HG03342 (cell line): ENCODE measurements around the gene SLC34A1.
"Not testable (repeated sequence)": the region's sequence is repeated elsewhere in the genome, so short reads cannot be mapped to it uniquely, and the experiment has no call there.

Experiments used
- ATAC-seq: cut with Tn5 transposase; IDR thresholded peaks from one replicate; pipeline ENCODE4 v1.9.1; 2021; ENCODE audit warnings: mild to moderate bottlenecking, moderate library complexity; ENCODE audit not compliant: unreplicated experiment

The SLC34A1 gene

DNA sequence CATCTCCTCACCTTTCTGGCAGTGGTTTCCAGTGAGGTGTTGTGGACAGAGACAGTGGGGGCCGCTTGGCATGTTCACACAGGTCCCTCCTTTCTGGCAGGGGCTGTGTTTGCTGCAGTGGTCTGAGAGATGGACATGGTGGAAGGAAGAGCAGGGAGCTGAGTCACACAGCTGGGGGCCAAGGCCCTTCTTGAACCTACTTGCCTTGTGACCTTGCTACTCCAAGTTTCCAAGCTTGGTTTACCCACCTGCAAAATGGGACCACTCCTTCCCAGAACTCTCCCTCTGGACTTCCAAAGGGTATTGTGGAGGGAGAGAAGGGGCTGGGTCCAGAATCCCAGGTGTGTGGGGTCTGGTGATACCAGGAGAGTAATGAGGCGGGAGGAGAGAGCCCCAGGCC, 21.1 kb downstream of the SLC34A1 start:
- no peak for ATAC-seq

DNA sequence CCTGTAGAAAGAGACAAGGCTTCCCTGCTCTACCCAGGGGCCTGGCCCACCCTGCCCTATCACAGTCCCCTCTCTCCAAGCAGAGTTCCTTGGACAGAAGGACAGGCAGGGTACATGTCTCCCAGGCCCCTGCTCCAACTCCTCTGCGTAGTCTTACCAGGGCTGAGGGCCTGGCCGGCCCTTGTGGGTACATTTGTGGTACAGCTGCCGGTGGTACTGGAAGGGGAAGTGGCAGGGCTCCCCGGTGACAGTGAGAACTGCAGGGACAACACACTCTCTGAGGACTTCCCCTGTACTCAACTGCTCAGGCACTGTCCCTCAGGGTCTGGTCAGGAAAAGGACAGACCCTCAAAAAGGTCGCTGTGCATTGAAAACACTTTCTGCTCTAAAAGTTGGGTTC, 21.6 kb downstream of the SLC34A1 start:
- ATAC-seq = no peak

DNA sequence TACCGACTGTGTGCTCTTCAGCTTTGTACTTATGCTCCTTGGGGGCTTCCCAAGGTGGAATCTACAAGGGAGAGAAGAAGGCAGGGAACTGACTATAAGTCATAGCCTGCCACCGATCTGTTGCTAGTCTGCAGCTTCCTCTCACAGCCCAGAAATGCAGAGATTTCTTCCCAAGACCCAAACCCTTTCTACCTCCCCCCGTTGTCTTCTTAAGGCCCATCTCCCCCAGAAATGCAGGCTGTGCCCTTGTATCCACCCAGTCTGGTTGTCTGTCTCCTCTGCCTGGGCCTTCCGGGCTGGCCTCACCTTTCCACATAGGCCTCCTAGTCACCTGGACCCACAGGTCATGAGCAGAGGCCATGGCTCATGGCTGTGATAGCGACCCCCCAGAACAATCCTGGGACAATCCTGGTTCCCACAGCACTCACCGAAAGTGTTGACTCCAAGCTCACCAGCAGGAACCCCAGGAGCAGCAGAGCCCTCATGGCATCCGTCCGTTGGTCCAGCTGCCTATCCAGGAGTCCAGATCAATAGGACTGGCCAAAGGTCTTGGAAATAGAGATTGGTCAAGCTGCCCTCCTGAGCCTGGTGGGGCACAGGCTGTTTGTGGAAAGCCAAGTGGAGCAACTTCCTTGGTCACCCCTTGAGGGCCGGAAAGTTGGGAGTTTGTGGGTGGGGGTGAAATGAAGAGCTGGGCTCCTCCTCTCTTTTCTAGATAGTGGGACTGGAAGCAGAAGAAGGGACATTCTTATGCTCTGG, 25.0 kb downstream of the SLC34A1 start, which contains the start of gene F12:
TSS of gene F12 (minus strand) at position 522 of the 759 bp plus-strand sequence. CDS start at position 485, 37 bp downstream.
- ATAC-seq = no peak

DNA sequence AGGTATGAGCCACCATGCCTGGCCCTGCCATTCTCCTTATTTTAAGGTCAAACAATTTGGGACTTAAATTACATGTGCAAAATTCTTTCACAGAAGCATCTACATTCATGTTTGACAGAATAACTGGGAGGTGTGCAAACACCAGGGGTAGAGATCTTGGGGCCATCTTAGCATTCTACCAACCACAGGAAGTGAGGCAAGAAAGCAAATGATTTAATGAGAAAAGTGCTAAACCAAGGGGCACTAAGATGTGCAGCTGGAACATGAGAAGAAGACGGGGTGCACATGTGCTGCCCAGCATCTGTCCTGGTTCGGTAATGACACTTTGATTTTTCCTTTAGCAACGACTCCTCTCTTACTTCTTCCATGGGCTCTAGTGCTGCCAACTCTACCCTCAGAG, 26.3 kb downstream of the SLC34A1 start:
- ATAC-seq = no peak

DNA sequence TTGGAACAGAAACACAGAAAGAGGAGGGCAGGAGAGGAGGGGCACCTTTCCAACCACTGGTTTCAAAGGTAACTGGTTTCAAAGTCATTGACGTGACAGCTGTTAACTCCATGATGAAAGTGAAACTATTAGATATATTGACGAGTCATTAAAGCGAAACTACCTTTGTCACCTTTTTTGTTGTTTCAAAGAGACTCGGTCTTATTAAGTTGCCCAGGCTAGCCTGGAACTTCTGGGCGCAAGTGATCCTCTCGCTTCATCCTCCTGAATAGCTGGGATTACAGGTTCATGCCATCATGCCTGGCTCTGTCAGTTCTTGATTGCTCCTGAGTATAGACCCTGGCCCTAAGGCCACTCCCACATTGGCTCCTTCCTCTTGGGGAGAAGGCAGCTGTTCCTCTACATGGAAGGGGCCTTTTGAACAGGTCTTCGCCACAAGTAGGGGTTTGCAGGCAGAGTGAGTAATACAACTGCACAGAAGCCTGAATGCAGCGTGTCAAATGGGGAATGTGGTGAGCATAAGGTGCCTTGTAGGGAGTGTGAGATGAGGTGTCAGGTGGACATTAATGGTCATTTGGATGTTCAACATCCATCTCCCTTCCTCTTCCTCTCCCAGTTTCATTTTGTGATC, 28.5 kb downstream of the SLC34A1 start:
- peak; percentile 79 for ATAC-seq

DNA sequence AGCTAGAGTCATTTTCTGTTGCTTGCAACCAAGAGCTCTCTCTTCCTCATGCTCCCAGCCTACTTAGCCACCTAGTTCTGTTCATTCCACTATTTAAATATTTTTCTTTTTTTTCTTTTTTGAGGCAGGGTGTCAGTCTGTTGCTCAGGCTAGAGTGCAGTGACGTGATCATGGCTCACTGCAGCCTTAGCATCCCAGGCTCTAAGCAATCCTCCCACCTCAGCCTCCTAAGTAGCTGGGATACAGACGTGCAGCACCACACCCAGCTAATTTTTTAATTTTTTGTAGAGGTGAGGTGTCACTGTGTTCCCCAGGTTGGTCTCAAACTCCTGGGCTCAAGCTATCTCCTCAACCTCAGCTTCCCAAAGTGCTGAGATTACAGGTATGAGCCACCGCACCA, 30.2 kb downstream of the SLC34A1 start:
- no peak for ATAC-seq

DNA sequence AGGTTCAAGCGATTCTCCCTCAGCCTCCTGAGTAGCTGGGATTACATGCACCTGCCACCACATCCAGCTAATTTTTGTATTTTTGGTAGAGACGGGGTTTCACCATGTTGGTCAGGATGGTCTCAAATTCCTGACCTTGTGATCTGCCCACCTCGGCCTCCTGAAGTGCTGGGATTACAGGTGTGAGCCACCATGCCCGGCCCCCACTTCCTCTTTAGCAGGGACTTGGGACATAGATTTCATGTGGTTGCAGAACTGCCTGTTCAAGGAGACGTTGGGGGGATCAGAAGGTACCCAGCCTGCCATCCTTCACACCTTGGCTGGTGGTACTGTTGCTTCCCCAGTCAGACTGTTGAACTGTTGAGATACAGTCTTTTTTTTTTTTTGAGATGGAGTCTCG, 32.8 kb downstream of the SLC34A1 start:
- not testable (repeated sequence) for ATAC-seq

DNA sequence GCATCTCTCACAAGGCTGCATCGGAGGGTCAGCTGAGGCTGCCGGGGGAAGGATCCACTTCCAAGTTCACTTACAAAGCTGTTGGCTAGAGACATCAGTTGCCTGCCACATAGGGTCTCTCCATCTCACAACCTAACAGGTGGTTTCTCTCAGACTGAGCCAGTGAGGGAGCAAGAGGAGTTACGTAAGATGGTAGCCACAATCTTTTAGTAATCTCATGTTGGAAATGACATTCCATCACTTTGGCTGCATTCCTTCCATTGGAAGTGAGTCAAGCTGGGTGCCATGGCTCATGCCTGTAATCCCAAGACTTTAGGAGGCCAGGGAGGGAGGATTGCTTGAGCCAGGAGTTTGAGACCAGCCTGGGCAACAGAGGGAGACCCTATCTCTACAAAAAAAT, 34.8 kb downstream of the SLC34A1 start:
- no peak for ATAC-seq

DNA sequence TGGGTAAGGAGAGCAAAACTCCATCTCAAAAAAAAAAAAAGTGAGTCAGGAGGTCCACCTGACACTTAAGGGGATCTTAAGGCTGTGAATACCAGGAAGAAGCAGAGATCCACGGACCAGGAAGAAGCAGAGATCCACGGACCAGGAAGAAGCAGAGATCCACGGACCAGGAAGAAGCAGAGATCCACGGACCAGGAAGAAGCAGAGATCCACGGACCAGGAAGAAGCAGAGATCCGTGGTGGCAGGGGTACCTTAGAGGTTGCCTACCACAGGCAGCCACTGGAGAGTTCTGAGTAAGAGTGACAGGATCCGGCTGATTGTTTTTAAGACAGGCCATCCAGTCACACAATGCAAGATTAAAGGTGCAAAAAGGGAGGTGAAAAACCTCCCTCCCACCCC, 36.2 kb downstream of the SLC34A1 start:
- not testable (repeated sequence) for ATAC-seq

DNA sequence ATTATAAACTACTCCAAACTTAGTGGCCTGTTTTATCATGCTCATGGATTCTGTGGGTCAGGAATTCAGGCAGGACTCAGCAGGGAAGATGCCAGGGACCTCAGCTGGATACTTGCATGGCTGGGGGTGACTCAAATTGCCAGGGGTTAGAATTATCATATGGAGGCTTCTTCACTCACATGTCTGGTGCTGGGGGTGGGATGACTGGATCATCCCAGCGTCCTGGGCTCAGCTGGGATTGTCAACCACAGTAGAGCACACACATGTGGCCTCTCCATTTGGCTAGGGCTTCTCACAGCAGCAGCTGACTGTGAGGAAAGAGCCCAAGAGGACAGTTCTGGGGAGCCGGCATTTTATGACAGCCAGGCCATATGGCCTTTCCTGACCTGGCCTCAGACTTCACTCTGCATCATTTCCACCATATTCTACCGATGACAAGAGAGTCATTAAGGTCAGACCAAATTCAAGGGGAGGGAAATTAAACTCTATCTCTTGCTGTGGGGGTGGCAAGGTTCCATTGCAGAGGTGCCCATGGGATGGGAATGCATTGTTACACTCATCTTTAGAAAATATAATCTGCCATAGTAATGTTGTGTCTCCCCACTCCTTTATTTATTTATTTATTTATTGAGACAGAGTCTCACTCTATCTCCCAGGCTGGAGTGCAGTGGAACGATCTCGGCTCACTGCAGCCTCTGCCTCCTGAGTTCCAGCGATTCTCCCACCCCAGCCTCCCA, 37.0 kb downstream of the SLC34A1 start:
- no peak for ATAC-seq

DNA sequence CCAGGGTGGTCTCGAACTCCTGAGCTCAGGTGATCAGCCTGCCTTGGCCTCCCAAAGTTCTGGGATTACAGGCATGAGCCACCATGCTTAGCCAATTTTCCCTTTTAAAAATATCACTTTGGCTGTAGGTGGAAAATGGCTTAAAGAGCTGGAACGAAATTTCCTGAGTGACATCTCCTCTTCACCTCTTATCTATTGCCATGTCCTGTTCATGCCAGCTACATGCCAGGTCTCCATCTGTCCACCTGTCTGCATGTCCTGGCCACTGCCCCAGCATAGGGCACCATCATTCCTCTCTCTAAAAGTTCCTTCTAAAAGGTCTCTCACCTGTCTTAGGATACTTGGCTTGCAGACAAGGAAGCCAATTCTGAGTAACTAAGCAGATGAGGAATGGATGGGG, 39.4 kb downstream of the SLC34A1 start:
- ATAC-seq = no peak

DNA sequence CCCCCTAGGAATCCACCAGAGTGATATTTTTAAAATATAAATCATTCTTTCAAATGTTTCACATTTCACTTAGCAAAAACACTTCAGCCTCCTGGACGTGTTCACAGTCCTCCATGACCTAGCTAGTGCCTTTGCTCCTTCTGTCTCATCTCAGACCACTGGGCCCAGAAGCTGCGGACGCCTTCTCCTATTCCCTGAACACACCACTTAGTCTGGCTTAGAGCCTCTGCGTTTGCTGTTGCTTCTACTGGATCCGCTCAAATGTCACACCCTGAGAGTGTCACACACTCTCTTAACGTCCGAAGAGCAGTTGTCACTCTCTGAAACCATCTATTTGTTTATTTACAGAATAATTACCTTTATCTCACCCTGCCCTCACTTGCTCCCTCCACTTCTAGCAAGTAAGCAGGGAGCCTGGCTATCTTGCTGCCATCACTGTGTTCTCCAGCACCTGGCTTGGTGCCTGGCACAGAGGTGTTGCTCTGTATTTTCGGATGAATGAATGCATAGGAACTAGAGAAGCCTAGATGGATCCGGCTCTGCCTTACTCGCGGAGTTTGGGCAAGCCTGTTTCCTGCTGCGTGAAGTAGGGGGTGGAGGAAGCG, 41.1 kb downstream of the SLC34A1 start:
- ATAC-seq = no peak

DNA sequence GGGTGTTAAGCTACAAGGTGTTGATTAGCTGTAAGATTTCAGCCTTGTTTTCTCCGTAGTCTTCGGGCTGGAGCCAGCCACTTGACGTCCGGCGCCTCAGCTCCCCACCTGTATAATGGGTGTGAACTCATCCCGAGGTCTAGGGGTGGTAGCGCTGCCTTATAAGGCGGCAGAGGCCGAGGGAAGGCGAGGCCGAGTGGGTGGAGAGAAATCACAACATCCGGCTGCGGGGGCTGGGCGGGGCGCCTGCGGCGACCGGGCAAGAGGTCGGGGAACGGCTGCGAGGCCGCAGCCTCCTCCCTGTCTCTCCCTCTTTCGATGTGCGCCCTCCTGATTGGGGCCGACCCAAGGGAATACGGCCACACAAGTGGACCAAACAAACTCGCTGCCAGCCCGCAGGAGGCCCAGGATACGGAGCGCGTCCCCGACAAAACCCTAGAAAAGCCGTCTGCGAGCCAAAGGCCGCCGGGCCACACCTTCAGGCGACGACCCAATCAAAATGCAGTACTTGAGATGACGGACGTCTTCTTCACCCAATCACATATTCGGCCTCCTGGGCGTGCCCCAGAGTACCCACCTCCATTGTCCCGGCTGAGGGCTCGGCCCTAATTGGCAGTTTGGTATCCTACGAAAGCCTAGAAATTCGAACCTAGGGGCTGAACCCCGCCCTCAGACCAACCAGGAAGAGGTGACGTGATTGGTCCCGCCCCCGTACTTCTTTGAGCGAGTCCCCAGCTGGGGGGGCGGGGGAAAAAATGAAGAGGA, 41.7 kb downstream of the SLC34A1 start:
- ATAC-seq = peak; percentile 84

DNA sequence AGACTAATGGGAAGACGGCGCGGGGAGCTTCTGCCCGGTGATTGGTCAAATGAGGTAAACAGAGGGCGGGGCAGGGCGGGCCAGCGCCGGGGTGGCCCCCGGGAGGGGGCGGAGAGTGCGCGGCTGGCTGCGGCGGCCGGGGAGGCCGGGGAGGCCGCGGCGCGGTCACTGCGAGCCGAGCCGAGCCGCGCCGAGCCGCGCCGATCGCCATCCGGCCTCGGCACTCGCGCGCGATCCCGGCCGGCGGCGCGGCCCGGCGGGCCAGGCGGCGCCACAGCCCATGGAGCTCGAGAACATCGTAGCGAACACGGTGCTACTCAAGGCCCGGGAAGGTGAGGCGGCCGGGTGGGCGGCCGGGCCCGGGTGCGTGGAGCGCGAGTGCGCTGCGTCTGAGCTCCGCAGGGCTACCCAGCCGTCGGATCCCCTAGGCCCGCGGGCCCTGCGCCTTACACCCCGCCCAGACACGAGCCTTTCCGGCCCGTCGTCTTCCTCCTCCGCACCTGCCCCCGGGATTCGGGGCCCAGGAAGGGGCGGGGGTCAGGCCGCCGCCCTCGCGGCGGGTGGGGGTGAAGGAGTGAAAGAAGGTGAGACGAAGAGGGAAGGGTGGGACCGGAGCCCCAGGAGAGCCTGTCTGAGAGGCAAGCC, 42.5 kb downstream of the SLC34A1 start, which contains the start of gene GRK6:
TSS of gene GRK6 (plus strand) at position 111 of the 645 bp plus-strand sequence. CDS start at position 281, 170 bp downstream.
- ATAC-seq = peak; percentile 11

DNA sequence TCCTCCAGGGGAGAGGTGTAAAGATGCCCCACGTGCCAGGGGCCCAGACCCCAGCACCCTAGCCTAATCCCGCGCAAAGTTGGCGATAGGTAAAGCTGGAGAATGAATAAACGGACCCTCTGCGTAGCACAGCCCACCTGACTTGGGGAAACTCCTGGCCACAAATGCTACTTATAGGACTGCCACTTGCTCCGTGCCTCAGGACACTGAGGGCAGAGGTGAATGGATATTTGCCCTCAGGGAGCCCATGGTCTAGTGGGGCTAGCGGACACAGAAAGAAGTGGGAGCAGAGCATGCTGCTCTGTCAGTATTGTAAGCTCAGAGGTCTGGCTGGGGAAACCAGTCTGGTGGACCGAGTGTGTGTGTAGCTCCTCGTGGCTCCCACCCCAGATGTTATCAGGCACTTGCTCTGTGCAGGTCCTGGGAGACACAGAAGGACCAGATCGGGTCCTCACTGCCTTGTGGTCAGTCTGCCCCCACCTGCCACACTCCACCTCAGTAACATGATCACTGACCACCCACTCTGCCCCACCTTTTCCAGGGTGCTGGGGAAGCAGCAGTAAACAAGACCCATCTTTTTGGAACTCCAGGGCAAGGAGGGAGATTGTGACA, 43.1 kb downstream of the SLC34A1 start:
- no peak for ATAC-seq

DNA sequence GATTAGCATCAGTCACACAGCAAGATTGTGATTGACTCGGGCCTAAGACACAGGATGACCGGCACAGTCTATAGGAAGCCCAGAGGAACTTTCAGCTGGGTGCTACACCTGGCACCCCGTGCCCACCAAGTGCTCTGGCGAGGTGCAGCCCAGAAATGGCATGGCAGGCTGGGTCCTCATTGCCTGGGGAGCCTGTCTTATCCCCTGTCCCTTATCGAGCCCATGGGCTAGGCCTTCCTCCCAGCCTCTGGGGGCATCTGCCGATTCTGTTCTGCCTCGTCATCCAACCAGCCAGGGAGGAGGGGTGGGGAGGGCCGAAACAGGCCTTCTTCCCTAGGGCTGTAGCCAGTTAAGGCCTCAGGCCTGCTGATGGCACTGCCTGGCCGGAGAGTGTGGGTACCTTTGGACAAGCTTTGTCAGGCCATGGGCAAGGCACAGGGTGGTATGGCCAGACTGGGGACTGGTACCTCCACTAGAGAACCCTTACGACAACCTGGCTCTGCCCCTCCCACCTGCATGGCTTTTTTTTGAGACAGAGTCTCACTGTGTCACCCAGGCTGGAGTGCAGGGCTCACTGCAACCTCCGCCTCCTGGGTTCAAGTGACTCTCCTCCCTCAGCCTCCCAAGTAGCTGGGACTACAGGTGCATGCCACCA, 43.8 kb downstream of the SLC34A1 start:
- ATAC-seq = no peak

DNA sequence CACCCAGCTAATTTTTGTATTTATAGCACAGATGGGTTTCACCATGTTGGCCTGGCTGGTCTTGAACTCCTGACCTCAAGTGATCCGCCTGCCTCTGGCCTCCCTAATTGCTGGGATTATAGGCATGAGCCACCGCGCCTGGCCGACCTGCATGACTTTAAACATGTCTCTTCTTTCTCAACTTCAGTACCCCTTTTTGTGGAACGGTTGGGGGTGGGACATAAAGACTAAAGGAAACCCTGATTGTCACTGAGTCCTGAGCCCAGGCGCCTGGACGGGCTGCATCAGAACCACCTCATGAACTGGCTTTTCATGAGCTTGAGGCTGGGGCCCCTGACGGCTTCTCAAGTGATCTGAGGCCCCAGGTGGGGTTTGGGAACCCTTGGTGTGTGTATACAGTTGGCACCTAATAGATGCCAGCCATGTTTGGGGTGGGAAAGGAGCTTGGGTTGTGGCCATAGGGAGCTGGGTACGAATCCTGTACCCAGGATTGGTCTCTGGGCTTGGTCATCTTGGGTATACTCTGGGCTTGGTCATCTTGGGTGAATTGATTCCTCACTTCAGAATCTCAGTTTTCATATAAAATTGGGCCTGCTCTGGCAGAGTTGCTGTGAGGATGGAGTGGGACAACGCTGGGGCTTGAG, 44.5 kb downstream of the SLC34A1 start:
- ATAC-seq = no peak

DNA sequence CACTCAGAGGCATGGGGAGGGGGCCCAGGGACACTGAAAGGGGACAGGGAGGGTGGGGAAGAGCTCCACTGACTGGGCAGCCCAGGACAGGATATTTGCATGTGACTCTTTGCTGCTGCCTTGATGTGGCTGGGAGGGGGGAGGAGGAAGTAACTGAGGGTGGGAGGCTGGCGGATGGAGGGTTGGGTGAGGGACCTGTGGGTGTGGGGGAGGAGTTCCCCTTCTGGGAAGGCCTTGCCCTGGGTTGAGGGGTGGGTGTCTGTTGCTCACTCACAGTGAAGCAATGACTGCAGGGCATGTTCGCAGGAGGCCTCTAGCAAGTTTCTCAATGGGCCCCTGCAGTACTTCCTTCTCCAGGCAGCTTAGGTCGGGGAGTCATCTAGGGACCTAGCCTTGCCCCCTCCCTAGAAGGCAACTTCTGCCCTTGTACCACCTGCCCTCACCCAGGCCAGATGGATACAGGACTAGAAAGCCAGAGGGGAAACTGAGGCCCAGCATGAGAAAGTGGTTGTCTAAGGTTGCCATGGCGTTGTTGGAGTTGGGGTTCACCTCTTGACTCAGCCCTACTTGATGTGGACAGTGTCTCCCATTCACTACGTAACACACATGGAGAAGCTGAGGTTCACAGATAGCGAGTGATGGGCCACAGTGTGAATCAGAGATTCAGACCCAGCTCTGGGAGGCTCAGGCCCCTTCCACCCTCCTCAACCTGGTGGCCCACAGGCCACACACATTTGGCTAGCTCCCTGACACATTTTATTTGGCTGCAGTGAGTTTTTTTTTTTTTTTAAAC, 45.2 kb downstream of the SLC34A1 start:
- ATAC-seq = no peak
